ENCODE measurements around the gene TSPAN14.

The TSPAN14 gene

DNA sequence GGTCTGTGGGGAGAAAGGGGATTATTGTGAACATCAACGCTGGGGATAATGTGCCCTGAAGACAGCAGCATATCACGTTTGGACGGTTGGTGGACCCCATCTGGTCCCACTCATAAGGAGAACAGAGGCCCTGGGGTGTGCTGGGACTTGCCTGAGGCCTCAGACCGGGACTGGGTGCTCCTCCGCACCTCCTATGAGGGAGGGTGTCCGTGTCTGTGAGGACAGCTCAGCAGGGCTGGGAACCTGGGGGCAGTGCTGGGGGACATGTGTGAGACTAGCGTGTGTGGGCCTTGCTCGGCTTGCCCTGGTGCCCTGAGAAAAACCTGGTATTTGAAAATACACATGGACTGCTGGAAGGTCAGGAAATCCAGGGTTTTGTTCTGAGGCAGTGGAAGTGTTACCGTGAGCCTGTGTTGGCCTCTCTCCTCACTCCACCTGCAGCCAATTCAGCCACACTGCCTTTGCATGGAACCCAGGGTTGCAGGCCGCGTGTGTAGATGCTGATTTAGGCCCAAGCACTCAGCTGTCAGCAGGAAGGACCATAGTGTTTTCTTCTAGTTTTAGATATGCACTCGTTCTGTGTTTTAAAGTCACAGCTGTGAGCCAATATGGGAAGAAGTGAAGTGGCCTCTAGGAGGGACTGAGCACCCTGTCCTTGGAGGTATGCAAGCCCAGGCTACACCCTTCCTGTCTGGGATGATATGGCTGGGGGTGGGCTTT is 70.2 kb downstream of the TSPAN14 start:
- in situ Hi-C loops (cut with MboI; ENCODE audit: low pct_unique_long_range_greater_than_20kb, low sequenced_read_pairs, unreplicated experiment) = no loop called here
- no peak for DNase-seq (ENCODE audit: low spot score)
- TF ChIP-seq, protein P1, sequence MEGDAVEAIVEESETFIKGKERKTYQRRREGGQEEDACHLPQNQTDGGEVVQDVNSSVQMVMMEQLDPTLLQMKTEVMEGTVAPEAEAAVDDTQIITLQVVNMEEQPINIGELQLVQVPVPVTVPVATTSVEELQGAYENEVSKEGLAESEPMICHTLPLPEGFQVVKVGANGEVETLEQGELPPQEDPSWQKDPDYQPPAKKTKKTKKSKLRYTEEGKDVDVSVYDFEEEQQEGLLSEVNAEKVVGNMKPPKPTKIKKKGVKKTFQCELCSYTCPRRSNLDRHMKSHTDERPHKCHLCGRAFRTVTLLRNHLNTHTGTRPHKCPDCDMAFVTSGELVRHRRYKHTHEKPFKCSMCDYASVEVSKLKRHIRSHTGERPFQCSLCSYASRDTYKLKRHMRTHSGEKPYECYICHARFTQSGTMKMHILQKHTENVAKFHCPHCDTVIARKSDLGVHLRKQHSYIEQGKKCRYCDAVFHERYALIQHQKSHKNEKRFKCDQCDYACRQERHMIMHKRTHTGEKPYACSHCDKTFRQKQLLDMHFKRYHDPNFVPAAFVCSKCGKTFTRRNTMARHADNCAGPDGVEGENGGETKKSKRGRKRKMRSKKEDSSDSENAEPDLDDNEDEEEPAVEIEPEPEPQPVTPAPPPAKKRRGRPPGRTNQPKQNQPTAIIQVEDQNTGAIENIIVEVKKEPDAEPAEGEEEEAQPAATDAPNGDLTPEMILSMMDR (IDR thresholded peaks at IDR 0.05; ENCODE audit: extremely low read depth, insufficient read depth, missing control alignments) = no peak

DNA sequence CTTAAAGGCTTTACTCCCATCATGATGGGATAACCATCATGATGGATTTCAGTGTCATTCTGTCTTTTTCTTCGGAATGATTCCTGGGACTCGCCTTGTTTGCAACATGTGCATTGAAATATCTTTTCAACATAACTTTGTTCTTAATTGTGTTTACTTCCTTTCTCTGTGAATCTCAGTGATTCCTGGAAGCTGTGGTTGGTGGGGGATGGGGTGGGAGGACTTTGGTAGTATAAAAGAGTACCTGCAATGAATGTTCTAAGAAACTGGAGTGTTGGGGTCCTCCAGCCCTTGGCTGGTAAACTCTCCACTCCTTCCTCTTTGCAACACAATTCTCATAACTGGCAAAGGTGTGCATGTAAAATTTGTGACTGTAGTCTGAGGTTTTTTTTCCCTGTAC is 72.1 kb downstream of the TSPAN14 start:
- in situ Hi-C loops (cut with MboI; ENCODE audit: low pct_unique_long_range_greater_than_20kb, low sequenced_read_pairs, unreplicated experiment) = no loop called here
- TF ChIP-seq, protein P1 (IDR thresholded peaks at IDR 0.05; ENCODE audit: extremely low read depth, insufficient read depth, missing control alignments) = no peak

DNA sequence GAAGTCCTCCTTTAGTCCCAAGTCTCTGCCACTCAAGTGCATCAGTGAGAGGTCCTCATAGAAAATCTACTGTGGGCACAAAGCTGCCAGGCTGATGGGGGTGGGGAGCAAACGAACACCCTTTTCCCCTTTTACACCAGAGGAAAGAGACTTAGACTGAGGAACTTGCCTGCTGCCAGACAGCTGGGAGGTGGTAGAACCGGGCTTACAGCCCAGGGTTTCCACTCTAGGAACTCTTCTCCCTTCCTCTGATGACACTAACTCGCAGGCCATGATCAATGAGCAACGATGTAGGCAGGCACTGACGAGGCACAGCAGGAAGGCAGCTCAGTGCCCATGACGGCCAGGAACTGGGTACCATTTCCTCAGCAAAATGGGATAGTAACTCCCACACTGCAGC is 72.6 kb downstream of the TSPAN14 start:
- DNase-seq (ENCODE audit: low spot score) = no peak
- TF ChIP-seq, protein P1 (IDR thresholded peaks at IDR 0.05; ENCODE audit: extremely low read depth, insufficient read depth, missing control alignments) = no peak
- in situ Hi-C loops (cut with MboI; ENCODE audit: low pct_unique_long_range_greater_than_20kb, low sequenced_read_pairs, unreplicated experiment) = no loop called here

More for the DNA sequence above, 72.1 kb downstream of the TSPAN14 start:
- DNase-seq (ENCODE audit: low spot score) = no peak

DNA sequence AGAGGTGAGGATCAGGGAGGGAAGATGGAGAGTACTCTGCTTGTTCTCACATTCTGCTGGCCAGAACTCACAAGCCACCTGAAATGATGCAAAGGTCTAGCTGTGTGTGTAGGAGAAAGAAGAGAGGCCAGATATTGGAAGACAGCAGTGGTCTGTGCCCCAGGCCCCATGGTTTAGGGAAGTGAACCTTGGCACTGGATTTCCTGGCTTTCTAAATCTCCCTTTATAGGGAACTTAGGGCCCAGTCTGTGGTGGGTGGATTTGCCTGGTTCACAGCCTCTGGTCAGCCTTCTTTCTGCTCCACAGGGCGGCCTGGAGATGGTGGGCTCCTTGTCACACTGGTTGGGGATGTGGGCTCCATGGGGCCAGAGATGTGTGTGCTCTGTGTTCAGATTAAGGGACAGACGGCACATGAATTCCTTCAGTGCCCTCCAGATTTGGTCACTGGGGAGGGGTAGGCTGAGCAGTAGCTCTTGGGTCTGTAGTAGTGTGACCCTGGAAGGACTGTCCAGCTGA is 74.1 kb downstream of the TSPAN14 start:
- in situ Hi-C loops (cut with MboI; ENCODE audit: low pct_unique_long_range_greater_than_20kb, low sequenced_read_pairs, unreplicated experiment) = no loop called here
- DNase-seq (ENCODE audit: low spot score) = no peak

DNA sequence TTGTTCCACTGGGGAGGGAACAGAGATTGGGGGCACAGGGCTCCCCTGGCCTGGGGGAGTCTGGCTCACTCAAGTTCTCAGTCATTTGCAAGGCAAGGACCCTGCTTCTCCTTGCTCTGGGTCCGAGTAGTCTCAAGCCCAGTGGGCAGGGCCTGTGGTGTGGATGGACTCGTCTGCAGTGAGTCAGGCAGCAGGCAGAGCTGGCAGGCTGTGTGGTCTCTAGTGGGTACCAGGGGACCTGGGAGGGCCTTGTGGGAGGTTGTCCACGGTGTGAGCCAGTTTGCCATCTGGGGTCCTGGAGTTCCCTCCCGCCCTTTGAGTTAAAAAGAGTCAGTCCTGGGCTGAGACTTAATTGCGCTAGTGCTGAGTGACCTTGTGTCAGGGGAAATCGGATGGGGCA is 74.8 kb downstream of the TSPAN14 start:
- DNase-seq (ENCODE audit: low spot score) = no peak
- TF ChIP-seq, protein P1 (IDR thresholded peaks at IDR 0.05; ENCODE audit: extremely low read depth, insufficient read depth, missing control alignments) = no peak
- in situ Hi-C loops (cut with MboI; ENCODE audit: low pct_unique_long_range_greater_than_20kb, low sequenced_read_pairs, unreplicated experiment) = no loop called here

More for the DNA sequence above, 74.1 kb downstream of the TSPAN14 start:
- TF ChIP-seq, protein P1 (IDR thresholded peaks at IDR 0.05; ENCODE audit: extremely low read depth, insufficient read depth, missing control alignments) = no peak

DNA sequence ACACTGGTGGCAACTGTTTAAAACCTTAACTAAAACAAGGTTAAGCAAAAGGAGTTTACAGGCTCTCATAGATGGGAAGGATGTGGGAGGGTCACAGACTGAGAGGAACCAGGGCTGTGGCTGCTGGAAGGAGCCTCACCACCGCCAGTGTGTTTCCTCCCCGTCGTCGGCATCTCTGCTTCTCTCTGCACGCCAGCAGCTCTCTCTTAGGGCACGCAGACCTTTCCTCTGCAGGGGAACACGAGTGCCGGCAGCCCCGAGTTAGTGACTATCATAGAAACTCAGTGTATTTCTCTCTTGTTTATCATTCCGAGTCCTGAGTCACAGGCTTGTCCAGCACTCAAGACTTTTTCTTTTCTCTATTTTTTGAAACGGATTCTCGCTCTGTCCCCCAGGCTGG is 75.5 kb downstream of the TSPAN14 start:
- in situ Hi-C loops (cut with MboI; ENCODE audit: low pct_unique_long_range_greater_than_20kb, low sequenced_read_pairs, unreplicated experiment) = no loop called here
- DNase-seq (ENCODE audit: low spot score) = no peak
- TF ChIP-seq, protein P1 (IDR thresholded peaks at IDR 0.05; ENCODE audit: extremely low read depth, insufficient read depth, missing control alignments) = no peak
